Mucosa of descending colon (tissue), 3 donors: ENCODE measurements around the gene TRIM26. TPM values are rescaled to one million over a fixed set of nuclear protein-coding genes. Genes with fewer than 3 reads are reported as not detected.

Experiments used
- ATAC-seq: fragments of 200-7000 bp; cut with Tn5 transposase; one replicate; pipeline ENCODE4 v1.9.1; 2020; ENCODE audit warnings: mild to moderate bottlenecking, moderate library complexity
- DNase-seq, 3 donors: peaks; one replicate each; pipeline ENCODE4 v3.0.0-alpha.2; 2020
- H3K36me3 ChIP-seq: fragments of 200-600 bp; one replicate; pipeline ENCODE4 v1.8.0; 2021; ENCODE audit warnings: low read depth, mild to moderate bottlenecking
- H3K4me1 ChIP-seq: fragments of 200-600 bp; one replicate; pipeline ENCODE4 v1.8.0; 2021; ENCODE audit warnings: low read depth, mild to moderate bottlenecking
- H3K4me3 ChIP-seq: fragments of 200-600 bp; one replicate; pipeline ENCODE4 v1.8.0; 2021; ENCODE audit warnings: mild to moderate bottlenecking
- H3K9me3 ChIP-seq: fragments of 200-600 bp; one replicate; pipeline ENCODE4 v1.8.0; 2021; ENCODE audit warnings: mild to moderate bottlenecking
- intact Hi-C, 2 donors: fragments of 100-400 bp; cut with DNase I in 1 of 2; cut with micrococcal nuclease in 1 of 2; formaldehyde crosslinking; loops; one replicate each; pipeline versions ENCODE4 v1.11.0 to v1.11.1; 2022; cut with DNase I, micrococcal nuclease
- total RNA-seq, 3 donors: library from RNA; stranded (reverse); fragmentation: NEBNext Ultra II Directional in 2 of 3; extraction: Animal tissue kit (Norgen Biotek cat#: 25700) in 2 of 3; gene quantifications; one replicate each; pipeline versions ENCODE4 v1.2.1 to v1.2.4, GENCODE V29; 2021 to 2023
- TF ChIP-seq, protein P1 (sequence below): fragments of 200-600 bp; IDR thresholded peaks from one replicate; pipeline ENCODE4 v1.8.0; 2022; ENCODE audit warnings: antibody characterized with exemption, mild to moderate bottlenecking
- donor health status: DM: no; HTN: no; CAD: no; lungs with moderate emphysema.
- donor health status: DM: no; HTN: no; CAD: no.
- donor health status: DM: no; HTN: yes; CAD: no.

TRIM26 gene
- total RNA-seq, 3 donors from 2014 or later = 52.6 to 58.1 (median 53.0) TPM

DNA sequence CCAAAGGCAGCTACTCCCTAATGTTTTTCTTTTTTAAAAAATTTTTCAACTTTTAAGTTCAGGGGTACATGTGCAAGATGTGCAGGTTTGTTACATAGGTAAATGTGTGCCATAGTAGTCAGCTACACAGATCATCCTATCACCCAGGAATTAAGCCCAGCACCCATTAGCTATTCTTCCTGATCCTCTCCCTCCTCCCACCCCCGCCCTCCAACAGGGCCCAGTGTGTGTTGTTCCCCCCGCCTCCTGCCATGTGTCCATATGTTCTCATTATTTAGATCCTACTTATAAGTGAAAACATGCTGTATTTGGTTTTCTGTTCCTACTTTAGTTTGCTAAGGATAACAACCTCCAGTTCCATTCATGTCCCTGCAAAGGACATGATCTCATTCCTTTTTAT lies 37.4 kb downstream of the TRIM26 start:
- TF ChIP-seq, protein P1, sequence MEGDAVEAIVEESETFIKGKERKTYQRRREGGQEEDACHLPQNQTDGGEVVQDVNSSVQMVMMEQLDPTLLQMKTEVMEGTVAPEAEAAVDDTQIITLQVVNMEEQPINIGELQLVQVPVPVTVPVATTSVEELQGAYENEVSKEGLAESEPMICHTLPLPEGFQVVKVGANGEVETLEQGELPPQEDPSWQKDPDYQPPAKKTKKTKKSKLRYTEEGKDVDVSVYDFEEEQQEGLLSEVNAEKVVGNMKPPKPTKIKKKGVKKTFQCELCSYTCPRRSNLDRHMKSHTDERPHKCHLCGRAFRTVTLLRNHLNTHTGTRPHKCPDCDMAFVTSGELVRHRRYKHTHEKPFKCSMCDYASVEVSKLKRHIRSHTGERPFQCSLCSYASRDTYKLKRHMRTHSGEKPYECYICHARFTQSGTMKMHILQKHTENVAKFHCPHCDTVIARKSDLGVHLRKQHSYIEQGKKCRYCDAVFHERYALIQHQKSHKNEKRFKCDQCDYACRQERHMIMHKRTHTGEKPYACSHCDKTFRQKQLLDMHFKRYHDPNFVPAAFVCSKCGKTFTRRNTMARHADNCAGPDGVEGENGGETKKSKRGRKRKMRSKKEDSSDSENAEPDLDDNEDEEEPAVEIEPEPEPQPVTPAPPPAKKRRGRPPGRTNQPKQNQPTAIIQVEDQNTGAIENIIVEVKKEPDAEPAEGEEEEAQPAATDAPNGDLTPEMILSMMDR = no peak
- intact Hi-C loops = loop anchor here in 1 of 2 donors (10.0 kb wide), 1 partner anchor 71 kb away; no protein-coding TSS in a partner anchor
- H3K4me1 ChIP-seq = no peaks in the 10 kb centered on the region
- DNase-seq = no peak
- no peaks in the 10 kb centered on the region for H3K36me3 ChIP-seq
- no peak overlapping the region for H3K4me3 ChIP-seq
- no peak for ATAC-seq
- H3K9me3 ChIP-seq = peaks cover 4% of the 10 kb centered on the region

DNA sequence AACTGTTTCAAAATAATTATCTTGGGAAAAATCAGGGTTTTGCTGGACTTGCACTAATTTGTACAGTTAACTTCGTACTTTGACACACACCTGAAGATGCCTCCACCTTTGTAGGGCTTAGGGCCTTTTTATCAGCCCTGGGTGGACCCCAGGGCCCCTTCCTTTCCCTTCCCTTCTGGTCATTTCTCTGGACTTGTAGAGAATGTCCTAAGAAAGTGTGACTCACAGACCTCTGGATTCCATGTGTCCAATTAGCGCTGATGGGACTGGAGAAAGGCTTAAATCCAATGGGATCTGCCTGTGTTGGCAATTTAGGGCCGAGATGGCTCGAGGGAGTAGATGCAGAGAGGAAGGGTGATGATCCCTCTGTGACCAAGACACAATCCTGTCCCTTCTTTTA lies 40.5 kb downstream of the TRIM26 start:
- TF ChIP-seq, protein P1 = no peak
- DNase-seq (no peak), ATAC-seq (peak; percentile 6)
- no peak overlapping the region for H3K4me3 ChIP-seq
- H3K9me3 ChIP-seq = no peaks in the 10 kb centered on the region
- no peaks in the 10 kb centered on the region for H3K4me1 ChIP-seq
- intact Hi-C loops = loop anchor here in 1 of 2 donors (10.0 kb wide), 1 partner anchor 68 kb away; no protein-coding TSS in a partner anchor
- no peaks in the 10 kb centered on the region for H3K36me3 ChIP-seq

DNA sequence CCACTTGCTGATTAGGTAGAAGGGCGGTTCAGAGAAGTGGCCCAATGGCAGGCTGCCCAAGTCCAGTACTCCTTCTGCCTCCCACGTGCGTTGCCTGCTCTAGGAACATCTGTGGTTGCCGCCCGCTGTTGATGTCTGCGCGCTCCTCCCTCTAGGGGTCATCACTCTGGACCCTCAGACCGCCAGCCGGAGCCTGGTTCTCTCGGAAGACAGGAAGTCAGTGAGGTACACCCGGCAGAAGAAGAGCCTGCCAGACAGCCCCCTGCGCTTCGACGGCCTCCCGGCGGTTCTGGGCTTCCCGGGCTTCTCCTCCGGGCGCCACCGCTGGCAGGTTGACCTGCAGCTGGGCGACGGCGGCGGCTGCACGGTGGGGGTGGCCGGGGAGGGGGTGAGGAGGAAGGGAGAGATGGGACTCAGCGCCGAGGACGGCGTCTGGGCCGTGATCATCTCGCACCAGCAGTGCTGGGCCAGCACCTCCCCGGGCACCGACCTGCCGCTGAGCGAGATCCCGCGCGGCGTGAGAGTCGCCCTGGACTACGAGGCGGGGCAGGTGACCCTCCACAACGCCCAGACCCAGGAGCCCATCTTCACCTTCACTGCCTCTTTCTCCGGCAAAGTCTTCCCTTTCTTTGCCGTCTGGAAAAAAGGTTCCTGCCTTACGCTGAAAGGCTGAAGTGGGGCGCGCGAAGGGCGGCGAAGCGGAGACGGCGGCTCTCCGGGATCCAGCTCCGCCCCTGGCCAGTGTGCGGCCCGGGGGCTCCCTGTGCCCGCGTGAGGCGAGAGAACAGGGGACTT lies 41.3 kb downstream of the TRIM26 start:
- ATAC-seq = peak; percentile 51
- intact Hi-C loops = loop anchor here in 1 of 2 donors (10.0 kb wide), 1 partner anchor 67 kb away; no protein-coding TSS in a partner anchor
- Histone ChIP-seq H3K4me3 (no peak overlapping the region), H3K4me1 (no peaks in the 10 kb centered on the region), H3K36me3 (no peaks in the 10 kb centered on the region), H3K9me3 (no peaks in the 10 kb centered on the region)
- TF ChIP-seq, protein P1 = no peak
- DNase-seq = no peak

DNA sequence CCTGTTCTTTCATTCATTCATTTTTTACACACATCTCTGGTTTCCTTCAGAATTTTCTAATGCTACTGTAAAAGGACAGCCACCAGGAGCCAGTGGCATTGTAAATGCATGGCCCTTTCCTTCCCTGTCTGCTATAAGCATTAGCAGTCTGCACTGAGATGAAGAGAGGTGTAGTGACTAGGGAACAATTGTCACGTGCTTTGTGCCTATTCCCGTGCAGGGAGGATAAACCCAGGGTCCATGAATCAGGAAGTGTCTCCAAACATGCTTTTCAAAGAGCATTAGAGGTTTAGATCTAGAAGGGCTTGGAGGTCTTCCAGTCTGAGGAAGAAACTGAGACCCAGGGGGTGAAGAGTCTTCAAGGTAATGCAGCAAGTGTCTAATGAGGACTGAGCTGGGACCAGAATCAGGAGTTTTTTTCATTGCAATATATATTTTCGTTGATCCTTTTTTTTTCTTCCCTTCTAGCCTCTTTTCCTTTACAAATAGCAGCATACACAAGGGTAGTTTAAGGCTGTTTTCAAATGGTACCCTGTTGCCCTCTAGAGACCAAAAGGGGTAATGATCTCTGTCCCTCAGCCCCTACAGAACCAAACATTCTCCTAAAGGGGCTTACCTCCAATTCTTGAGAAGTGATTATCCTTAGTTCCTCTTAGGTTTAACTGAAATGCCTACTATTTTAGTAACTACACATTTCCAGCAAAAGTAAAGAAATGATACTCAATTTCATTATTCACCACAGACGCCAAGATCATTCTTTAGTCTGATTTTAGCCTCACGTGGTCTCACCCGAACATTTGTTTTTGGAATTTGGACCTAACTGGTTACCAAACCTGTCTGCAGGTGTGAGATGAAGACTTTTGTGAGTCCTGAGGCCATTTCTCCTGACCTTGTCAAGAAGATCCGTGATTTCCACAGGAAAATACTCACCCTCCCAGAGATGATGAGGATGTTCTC lies 43.3 kb downstream of the TRIM26 start:
- H3K4me3 ChIP-seq = no peak overlapping the region
- TF ChIP-seq, protein P1 = peak; percentile 34
- H3K36me3 ChIP-seq = no peaks in the 10 kb centered on the region
- intact Hi-C loops = loop anchor here in 1 of 2 donors (10.0 kb wide), 1 partner anchor 65 kb away; no protein-coding TSS in a partner anchor
- H3K4me1 ChIP-seq = no peaks in the 10 kb centered on the region
- ATAC-seq = peak; percentile 72
- DNase-seq = peak in 1 of 3 donors; percentile 54
- H3K9me3 ChIP-seq = no peaks in the 10 kb centered on the region

DNA sequence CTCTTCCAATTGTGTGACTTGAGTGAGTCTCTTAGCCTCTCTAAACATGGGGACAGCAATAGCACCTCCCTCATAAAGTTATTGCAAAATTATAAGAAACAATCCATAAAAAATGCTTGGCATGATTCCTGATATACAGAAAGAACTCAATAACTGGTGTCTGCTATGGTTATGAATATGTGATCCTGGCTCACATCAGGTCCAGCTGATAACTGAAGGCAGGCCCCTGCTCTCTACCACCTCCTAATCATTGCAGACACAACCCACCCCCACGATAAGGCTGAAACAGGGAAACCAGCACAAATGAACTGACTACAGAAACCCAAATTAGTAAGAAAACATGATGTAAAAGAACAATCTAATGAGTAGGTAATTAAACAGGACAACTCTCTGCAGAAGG lies 44.5 kb downstream of the TRIM26 start:
- intact Hi-C loops = no loop called here
- DNase-seq = no peak

More for the DNA sequence above, 44.5 kb downstream of the TRIM26 start:
- Histone ChIP-seq H3K4me3 (no peak overlapping the region), H3K36me3 (no peaks in the 10 kb centered on the region), H3K9me3 (no peaks in the 10 kb centered on the region), H3K4me1 (no peaks in the 10 kb centered on the region)
- TF ChIP-seq, protein P1 = no peak
- ATAC-seq = no peak
